ENCODE data around the gene NHS.

NHS gene

DNA sequence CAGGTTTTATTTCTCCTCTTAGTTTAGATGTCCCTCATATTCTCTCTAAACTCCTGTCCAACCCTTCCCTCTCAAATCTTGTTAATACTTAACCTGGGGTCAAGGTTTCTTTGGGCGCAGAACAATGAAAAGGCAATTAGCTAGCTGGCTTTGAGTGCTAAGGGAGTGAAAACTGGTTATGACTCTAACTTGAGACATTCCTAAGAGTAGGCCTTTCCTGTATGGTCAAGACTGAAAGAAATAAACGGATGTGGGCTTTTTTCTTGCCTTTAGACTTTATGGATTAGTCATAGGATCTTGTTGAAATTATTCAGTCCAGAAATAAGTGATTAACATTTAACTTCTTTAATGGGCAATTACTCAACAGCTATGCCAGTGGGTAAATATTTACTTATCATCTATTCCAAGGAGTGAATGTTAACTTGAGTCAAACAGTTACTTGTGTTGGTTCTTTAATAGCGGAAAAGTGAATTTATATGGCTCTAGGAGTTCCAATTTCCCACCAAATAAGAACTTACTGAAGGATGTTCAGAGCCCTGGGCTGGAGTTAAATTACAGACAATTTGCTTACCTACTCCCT, 220.5 kb downstream of the NHS start:
- no peak for DNase-seq

DNA sequence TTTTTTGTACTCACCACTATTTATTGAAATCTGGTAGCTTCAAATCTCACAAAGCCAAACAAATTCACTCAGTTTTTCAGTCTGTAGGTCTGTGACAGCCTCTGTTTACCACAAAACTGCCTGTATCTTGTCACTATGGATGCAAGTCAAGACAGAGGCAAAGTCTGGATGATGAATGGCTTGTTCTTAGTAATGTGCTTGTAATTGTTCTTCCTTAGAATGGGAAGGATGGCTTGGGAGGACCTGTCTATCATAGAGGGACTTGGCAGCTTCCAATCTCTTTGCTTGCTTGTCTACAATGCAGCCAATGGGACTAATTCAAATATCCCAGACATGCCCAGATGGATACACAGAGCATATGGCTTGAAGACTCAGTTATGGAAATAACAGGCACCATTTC, 221.1 kb downstream of the NHS start:
- DNase-seq = no peak

DNA sequence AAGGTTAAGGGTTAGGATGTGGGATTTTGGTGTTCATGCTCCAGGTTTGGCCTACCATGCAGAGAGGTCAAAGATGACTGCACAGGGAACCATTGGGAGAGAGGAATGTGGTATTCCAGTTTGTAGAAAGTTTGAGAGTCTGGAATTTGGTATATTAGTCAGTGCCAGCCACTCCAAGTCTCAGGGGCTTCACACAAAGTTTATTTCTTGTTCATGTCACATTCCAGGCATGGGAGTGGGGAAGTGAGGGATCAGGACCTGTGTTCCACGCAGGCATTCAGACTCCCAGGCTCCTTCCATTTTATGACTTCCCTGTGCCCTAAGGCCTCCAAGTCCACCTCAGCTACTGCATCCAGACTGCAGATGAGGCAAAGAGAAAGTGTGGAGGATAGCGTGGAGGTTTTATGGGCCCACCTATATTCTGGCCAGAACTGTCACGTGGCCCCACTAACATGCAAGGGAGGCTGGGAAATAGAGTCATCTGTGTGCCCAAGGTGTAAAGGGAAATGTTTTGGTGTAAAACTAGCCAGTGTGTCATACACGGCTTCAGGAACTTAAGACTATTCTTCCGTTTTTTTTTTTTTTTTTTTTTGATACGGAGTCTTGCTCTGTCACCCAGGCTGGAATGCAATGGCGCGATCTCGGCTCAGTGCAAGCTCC, 221.7 kb downstream of the NHS start:
- no peak for DNase-seq

DNA sequence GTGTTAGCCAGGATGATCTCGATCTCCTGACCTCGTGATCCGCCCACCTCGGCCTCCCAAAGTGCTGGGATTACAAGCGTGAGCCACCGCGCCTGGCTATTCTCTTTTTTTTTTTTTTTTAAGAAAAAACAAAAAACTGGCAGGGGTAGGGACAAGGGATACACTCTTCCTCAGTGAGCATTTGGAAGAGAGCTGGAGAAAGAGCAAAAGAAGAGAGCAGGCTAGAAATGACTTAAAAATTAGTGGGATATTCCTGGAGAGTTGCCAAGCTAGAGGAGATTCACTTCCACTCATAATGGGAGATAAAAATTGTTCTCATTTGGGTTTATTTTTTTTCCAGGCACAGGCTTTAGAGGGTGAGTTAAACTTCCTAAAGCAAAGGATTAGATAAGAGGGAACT, 222.3 kb downstream of the NHS start:
- DNase-seq = no peak

DNA sequence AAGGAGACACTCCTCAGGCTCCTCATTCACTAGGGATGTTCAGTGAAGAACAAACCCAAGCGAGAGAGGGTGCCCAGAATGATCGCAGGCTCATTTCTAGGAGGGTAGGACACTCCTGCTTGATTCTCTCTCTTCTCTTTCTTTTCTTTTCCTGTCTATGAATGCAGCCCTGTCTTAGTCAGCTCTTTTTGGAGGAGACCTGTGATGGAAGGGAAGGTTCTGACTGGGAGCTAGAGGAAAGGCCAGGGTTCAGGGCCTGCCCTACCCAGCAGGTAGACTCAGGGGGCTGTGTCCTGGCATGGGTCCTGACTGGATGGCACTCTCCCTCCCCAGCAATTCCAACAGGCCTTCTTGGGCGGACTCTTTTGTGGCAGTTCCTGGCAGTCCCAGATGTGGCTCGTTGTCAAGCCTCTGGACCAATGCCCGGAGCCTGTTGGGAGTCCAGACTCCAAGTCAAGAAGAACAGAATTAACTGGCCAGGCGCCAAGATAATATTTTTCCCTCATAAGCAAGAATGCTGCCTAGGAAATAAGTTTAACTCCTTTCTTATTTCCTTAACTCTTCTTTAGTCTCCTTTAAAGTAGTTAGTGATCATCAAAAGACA, 222.9 kb downstream of the NHS start:
- DNase-seq = no peak

DNA sequence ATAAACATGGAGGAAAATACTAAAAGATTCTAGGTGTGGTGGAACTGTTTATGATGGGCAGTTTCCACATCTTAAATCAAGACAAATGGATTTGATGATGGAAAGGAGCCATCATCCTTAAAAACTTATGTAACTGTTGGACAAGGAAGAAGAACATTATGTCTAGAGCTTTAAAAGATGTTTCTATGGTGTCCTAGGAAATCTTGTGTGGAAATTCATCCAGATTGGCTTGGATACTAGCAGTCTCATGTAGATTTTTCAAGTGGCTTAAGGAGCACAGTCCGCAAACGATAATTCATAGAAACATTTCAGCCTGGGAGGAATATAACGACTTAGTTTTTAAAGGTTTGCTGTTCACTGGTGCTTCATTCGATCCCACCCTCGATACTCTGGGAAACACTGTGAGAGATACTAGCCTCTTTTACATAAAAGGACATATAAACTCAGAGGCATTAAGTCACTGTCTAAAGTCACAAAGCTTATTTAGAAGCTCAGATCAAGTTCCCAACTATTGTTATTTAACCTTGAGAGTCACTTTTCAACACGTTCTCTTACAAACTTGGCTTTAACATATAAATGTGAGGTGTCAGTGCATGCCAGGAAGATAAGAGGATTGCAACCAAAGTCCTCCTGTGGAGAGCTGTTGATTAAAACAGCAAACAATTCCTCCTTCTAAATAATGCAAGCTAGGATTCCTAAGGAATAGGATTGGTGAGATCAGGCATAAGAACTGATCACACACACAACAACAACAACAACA, 226.6 kb downstream of the NHS start:
- DNase-seq = no peak

DNA sequence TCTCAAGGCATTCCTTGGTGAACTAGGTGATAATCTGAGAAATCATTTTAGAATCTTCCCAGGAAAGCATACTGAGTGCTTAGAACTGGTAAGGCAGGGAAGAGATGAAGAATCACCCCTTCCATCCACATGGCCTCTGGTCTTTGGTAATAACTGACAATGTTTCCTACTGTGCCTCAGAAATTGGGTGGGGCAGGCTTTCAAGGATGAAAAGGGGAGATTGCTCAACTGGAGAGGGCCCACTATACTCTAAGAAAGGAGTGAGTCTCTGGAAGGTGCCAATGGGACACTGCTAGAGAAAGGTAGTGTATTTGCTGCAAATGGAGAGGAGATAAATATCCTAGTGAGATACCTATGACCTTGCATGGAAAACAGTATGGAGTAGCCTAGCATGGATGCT, 227.2 kb downstream of the NHS start:
- no peak for DNase-seq

DNA sequence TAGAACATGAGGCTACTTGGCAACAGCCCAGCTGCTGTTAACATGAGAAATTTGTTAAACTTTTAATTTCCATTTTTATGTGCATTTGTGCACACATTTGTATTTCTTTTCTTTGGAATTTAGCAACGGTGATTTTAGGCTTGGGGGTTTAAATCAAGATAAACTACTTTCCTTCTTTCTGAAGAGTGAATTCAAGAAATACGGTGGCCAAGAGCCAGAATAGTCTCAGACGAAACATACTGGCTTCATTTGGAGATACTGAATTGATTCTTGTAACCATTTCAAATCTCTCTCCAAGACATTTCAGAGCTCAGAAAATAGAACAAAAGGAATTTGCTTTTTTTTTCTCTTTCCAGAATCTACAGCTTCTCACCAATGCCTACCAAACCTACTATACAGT, 228.2 kb downstream of the NHS start:
- no peak for DNase-seq

DNA sequence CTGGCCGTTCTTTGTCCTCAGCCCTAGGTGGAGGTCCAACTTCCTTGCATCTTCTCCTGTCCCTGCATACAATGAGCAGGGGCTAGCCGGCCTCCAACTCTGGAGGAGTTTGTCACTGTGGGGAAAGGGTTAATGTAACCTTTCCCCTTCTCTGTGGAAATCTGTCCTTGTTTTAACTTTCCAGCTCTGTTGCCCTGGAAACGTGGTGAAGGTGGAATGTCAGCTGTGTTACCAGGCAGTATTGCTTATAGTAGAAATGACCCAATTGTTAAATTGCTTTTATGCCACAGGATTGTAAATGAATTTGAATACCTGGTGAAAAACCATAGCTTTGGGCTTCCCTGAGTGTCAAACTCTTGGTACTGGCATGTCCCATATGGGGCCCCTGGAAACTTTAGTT, 230.7 kb downstream of the NHS start:
- no peak for DNase-seq

DNA sequence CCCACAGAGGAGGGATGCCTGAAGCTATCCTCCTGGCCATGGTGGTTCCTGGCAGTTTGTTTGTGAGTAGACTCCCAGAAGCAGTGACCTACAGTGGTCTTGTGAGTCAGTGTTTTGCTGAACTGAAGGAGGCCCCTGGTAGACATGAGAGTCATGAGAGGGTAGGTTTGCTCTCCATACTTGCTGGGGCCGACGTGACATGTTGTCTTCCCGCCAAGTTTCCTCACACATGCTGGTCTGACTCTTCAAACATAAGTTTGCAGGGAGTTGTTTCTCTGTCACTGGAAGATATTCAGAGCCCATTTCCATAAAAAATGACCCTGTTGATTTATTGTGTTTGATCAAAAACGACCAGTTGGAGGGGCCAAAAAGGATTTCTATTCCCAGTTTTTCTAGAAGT, 231.2 kb downstream of the NHS start:
- no peak for DNase-seq

DNA sequence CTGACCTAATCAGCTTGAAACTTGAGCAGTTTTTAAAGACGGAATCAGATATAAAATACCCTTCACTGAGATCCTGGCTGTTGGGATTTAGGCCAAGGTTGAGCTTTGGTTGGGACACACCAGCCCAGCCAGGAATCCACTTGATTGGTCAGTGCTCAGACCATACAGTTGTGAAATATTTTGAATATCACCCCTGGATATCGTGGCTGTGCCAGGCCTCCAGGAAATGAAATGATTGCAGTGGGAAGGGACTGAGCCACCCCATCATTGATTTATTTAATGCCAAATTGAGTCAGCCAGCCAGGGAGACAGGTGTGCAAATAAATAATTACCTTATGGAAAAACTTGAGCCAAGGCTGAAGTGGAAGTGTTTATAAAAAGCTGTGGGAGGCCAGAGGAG, 233.9 kb downstream of the NHS start:
- DNase-seq = no peak

DNA sequence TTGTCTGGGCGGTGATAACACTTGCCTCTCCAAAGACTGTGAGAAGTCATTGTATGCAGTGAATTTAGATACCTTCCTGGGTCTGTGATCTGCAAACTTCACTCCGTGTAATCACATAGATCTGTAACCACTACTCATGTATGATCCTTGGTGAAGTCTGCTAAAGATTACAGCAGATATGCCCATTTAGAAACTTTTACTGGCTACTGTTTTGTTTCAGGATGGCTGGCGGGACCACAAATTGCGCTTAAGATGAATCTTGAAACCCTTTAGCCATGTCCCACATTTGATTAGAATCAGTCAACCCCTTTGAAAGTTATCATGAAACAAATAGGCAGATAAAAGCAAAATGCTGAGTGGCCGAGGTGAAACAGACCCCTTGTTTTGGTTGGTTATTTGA, 235.8 kb downstream of the NHS start:
- no peak for DNase-seq

DNA sequence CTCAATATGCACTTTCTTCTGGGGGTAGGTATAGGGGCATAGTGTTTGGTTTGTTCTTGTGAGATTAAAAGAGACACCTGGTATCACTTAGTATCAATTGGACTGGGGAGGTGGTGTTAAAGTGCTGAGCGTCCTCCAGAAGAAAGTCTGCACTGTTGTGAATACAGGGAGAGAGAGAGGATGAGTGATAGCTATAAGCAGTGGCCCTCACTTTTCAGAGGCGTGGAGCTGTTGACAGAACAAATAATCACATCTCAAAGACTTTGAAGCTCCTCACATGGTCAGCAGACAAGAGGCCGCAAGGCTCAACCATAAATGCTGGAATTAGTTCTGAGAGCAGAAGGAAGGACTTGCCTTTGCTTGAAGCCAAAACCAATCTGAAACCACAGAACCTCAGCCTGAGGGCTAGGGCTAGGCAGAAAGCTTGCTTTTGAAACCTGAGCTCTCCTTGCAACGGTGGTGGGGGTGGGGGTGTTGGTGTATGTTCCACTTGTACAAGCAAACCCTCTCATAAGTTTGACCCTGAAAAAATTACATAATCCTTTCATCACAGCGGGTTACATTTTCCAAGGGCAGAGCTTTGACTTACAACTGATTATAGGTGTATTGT, 239.1 kb downstream of the NHS start:
- DNase-seq = no peak

DNA sequence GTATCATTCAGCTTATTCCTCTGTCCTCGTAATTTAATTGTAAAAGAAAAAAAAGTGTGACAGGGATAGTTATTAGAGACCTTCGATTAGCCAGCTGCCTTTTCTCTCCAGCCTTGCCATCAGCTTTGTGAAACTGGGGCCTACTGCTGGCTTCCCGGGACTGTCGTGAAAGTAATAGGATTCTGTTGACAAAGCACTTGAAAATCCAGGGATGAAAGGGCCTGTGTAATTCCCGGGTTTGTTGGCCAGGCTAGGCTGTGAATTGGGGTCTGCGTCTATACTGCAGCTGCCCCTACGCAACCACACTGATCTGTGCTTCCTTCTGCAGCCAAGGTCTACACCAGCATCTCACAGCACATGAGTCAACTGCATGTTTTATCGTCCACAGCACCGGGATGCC, 241.9 kb downstream of the NHS start:
- DNase-seq = no peak

DNA sequence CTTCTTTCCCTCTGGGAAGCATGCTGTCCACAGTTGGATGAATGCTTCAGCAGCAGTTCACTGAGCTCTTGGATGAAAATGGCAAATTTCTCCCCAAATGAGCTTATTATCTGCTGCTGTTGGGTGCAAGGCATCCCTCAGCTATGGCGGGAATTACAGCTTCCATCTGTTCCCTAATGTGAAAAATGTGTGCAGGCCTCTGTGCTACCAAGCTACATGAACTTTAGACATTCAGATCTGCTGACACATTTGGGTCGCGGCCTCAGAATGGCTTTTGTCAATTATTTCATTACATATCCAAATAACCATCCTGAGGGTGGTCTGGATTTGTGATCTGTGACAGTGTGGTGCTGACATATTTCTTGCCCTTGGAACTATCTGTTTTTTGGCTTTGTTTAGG, 242.8 kb downstream of the NHS start:
- no peak for DNase-seq

DNA sequence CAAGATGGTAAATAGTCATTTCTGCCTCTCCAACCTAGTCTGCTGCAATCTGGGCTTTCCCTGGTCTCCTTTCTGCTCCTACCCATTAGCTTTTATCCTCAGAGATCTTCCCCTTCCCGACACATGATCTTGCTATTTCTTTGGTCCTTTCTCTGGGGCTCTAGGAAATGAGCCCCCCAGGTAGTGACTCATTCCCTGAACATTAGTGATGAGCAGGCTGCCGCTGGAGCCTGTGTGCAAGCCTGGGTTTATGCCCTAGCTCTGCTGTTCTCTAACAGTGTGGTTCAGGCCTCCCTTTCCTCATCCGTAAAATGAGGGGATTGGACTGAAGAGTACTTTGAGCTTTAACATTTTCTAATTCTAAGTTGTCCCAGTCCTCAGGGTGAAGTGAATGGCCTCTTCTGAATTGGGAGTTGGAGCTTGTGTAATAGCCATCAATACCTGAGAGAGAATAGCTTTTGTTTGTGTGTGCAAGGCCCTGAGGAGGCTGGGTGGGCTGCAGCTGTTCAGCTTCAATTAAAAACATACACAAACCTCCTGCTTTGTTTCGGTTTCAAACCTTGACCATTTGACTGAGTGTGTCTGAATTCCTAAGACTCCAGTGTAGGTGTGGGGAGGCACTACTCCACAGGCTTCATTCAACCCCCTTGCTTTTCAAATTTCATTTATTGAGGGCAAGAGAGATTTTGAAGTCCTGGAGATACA, 246.7 kb downstream of the NHS start:
- no peak for DNase-seq

DNA sequence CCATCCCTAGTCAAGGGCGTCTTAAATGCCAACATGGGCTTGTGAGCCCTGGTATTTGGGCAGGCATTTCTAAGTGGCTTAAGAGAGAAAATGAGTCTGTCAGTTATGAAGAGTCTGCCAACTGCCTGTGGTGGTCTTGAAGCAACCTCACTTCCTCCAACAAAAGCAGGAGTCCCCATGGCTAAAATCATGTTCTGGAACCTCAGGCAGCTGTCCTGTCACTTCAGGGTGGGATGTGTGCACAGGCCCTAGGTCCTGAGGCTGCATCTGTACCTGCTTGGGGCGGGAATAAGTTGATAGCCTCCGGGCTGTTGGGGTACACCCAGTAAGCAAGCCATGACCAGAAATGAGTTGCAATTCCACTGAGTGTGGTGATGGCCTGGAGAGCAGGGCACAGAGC, 247.3 kb downstream of the NHS start:
- DNase-seq = no peak

DNA sequence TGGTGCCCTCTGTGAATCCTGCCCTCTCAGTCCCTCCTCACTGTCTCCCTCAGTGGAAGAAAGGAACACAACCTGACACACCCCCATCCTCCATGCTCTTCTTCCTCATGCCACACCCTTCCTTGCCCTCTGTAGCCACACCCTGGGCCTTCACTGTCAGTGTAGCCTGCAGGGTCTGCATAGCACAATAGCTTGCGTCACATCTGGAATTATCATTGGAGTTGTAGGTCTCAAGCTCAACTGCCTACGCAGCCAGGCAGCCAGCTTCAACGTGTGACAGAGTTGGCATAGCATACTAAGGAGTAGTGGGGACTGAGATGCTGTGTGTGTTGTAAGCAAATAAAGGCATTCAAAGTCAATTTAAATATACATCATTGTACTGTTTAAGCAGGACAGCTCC, 248.8 kb downstream of the NHS start:
- DNase-seq = no peak

DNA sequence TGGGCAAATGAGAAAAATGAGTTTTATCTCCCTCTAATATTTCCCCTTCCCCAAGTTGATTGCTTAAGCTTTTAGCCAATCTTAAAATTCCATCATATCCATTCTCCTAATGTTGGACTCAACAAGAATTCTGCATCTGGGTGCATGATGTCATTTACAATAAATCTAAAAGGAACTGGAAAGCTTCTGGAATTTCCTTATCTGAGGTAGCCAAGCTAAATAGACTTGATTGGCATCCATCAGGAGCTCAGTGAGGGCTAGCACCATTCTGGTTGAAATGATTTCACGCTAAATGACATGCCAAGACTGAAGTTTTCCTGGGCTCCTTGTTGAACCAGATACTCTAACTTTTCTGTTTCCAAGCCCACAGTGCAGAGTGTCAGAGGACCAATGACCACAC, 252.0 kb downstream of the NHS start:
- DNase-seq = no peak

DNA sequence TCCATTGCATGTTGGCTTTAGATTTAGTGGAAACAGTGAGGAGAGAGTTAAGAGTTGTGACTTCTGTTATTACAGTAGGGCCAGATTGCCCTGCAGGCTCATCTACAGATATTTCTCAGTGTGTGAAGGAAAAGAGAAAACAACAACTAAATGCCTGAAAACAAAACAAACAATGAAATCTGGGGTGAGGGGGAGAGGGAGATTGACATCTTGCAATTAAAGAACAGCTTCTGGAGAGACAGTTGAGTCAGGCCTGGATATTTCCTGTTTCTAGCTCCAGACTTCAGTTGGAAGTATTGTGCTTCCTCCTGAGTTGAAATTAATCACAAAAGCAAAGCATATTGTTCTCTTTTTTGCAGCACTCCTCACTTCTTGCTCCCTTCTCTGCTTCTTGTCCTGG, 254.0 kb downstream of the NHS start:
- no peak for DNase-seq

DNA sequence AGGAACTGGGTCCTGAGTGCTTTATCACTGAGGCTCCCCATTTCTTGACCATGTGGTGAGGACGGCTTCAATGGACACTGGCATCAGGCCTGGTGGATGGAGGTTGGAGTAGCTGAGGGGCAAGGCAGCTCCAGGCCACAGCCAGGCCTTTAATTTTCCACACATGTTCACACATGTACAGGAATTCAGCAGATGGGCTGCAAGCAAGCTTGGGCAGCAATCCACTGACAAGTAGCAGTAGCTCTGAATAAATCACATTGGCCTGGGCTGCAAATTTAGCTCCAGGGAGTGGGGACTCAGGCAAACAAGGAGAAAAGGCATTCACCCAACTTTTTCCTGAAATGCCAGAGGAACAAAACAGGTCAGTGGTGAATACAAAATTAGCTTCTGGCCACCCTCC, 254.5 kb downstream of the NHS start:
- no peak for DNase-seq

DNA sequence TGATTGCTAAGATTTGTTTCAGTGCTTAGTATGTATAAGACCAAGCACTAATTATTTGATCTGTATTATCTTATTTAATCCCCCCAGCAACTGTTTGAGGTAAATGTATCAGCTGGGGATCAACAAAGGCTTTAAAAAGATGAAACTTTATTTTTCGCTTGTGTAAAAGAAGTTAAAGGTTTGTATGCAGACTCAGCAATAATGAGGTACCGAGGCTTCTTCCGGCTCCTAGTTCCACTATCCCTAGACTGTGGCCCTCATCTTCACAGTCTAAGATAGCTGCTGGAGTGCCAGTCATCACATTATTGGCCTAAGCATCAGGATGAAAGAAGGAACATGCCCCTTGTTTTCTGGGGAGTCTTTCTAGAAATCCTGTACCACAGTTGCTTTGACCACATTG, 256.6 kb downstream of the NHS start:
- no peak for DNase-seq

DNA sequence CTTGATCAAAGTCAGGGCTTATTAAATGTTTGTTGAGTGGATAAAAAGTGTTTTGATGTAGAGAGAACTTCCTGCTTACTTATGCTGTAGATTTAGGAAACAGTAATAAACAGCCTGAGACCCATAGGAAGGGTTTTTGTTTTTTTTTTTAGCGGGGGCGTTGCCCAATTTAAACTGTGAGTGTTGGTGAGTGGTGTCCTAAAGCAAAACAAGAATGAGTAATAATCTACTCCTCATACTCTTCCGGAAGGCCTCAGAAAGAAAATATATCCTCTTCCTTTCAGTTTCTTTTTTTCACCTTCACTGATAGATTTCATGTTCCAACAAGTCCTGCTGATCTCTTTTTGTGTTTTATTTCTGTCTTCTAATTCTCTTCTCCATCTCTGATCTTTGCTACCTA, 257.9 kb downstream of the NHS start:
- no peak for DNase-seq
